Measurements from ENCODE around the gene SMARCB1.

DNA sequence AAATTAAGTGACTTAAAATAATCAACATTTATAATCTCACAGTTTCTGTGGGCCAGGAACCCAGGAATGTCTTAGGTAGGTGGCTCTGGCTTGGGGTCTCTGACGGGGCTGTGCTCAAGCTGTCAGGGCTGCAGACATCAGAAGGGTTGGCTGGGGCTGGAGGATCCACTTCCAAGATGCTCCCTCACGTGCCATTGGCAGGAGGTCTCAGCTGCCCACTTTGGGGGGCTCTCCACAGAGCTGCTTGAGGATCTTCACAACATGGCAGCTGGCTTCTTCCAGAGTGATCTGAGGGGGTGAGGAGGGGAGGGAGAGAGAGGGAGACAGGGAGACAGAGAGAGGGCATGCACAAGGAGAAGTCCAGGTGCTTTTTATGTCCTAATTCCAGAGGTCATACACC lies 89.0 kb downstream of the SMARCB1 start:
- TF ChIP-seq, protein P1, sequence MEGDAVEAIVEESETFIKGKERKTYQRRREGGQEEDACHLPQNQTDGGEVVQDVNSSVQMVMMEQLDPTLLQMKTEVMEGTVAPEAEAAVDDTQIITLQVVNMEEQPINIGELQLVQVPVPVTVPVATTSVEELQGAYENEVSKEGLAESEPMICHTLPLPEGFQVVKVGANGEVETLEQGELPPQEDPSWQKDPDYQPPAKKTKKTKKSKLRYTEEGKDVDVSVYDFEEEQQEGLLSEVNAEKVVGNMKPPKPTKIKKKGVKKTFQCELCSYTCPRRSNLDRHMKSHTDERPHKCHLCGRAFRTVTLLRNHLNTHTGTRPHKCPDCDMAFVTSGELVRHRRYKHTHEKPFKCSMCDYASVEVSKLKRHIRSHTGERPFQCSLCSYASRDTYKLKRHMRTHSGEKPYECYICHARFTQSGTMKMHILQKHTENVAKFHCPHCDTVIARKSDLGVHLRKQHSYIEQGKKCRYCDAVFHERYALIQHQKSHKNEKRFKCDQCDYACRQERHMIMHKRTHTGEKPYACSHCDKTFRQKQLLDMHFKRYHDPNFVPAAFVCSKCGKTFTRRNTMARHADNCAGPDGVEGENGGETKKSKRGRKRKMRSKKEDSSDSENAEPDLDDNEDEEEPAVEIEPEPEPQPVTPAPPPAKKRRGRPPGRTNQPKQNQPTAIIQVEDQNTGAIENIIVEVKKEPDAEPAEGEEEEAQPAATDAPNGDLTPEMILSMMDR (IDR thresholded peaks at IDR 0.05; ENCODE audit: low read depth, low read length) = no peak
- TF ChIP-seq POLR2A (IDR thresholded peaks at IDR 0.05; ENCODE audit: extremely low read depth, insufficient read length) = no peak
